Type B pancreatic cell (in vitro differentiated cells): Measurements from ENCODE around the gene CYFIP1. TPM values are rescaled to one million over a fixed set of nuclear protein-coding genes. Genes with fewer than 3 reads are reported as not detected.

ENCODE experiments used
- DNase-seq: peaks from one replicate; pipeline ENCODE4 v3.0.0; 2021; ENCODE audit warnings: mixed read lengths; ENCODE audit not compliant: unreplicated experiment; ENCODE audit errors: extremely low spot score
- H3K27ac Mint-ChIP-seq: 2 replicates; pipeline ENCODE4 v1.8.0; 2021; ENCODE audit warnings: mild to moderate bottlenecking, mixed read lengths
- H3K27me3 Mint-ChIP-seq: 2 replicates; pipeline ENCODE4 v1.8.0; 2021; ENCODE audit warnings: mixed read lengths
- H3K36me3 Mint-ChIP-seq: 2 replicates; pipeline ENCODE4 v1.8.0; 2021; ENCODE audit warnings: mixed read lengths
- H3K4me1 Mint-ChIP-seq: one replicate; pipeline ENCODE4 v1.8.0; 2021; ENCODE audit warnings: mixed read lengths; ENCODE audit not compliant: unreplicated experiment
- H3K4me3 Mint-ChIP-seq: 2 replicates; pipeline ENCODE4 v1.8.0; 2021; ENCODE audit warnings: mild to moderate bottlenecking, mixed read lengths
- H3K9me3 Mint-ChIP-seq: 2 replicates; pipeline ENCODE4 v1.8.0; 2021; ENCODE audit warnings: mixed read lengths
- total RNA-seq: library from RNA; stranded (reverse); gene quantifications from 2 replicates; pipeline ENCODE4 v1.2.1, GENCODE V29; 2021; ENCODE audit warnings: low replicate concordance
- TF ChIP-seq, protein P1 (sequence below): fragments of 200-600 bp; sonication (generic); conservative IDR thresholded peaks from 2 replicates; pipeline ENCODE4 v1.5.0; 2021; ENCODE audit warnings: antibody characterized with exemption, mild to moderate bottlenecking

The CYFIP1 gene
- total RNA-seq, 1 donor from 2014 or later, result 108 TPM

DNA sequence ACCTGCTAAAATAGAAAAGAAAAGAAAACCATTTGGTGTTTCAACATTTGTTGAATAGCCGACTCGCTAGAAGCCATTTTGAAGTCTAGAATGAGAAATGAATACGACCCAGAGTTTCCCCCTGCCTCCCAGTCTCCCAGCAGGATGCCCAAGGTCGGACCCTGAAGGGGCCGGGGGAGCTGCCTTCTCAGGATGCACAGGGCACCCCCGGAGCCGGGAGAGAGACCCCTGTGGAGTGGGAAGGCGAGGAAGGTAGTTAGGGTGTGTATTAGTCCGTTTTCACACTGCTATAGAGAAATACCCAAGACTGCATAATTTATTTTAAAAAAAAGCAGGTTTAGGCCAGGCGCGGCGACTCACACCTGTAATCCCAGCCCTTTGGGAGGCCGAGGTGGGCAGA, 97.0 kb downstream of the CYFIP1 start:
- Mint-ChIP-seq H3K9me3 (no peaks in the 10 kb centered on the region), H3K36me3 (peaks cover 18% of the 10 kb centered on the region), H3K4me1 (no peaks in the 10 kb centered on the region), H3K27ac (no peak overlapping the region), H3K27me3 (no peaks in the 10 kb centered on the region), H3K4me3 (no peak overlapping the region)
- no peak for DNase-seq
- TF ChIP-seq, protein P1, sequence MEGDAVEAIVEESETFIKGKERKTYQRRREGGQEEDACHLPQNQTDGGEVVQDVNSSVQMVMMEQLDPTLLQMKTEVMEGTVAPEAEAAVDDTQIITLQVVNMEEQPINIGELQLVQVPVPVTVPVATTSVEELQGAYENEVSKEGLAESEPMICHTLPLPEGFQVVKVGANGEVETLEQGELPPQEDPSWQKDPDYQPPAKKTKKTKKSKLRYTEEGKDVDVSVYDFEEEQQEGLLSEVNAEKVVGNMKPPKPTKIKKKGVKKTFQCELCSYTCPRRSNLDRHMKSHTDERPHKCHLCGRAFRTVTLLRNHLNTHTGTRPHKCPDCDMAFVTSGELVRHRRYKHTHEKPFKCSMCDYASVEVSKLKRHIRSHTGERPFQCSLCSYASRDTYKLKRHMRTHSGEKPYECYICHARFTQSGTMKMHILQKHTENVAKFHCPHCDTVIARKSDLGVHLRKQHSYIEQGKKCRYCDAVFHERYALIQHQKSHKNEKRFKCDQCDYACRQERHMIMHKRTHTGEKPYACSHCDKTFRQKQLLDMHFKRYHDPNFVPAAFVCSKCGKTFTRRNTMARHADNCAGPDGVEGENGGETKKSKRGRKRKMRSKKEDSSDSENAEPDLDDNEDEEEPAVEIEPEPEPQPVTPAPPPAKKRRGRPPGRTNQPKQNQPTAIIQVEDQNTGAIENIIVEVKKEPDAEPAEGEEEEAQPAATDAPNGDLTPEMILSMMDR, result no peak

DNA sequence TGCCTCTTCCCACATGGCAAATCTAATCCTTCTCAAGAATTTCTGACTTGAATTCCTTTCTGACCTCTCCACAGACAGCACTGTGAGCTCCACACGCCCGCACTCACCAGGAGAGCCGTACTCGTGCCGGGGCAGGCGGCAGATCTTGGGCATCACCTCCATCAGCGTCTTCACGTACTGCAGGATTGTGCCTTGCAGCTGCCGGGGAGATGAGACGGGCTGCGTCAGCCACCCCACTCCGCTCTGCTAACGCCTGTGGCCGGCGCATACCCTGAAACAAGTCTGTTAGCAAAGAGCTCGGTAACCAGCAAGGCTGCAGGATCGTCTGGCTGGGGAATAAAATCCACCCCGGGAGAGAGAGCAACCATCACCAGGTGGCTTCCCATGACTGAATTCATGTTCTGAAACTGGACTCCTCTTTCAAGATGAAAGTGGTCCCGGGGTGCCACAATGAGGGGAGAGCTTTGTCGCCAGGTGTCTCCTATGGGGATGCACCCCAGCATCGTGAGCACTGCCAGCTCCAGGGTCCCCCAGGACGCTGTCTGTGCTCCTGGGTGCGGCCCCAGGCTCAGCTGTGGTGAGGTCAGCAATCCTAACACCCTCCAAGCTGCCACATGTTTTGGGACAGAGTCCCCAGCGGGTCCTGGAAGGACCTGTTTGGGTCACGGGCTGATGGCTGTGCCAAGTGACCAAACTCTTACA, 98.3 kb downstream of the CYFIP1 start:
- peaks cover 16% of the 10 kb centered on the region for H3K36me3 Mint-ChIP-seq
- TF ChIP-seq, protein P1, result no peak
- no peaks in the 10 kb centered on the region for H3K4me1 Mint-ChIP-seq
- no peak overlapping the region for H3K4me3 Mint-ChIP-seq
- no peak overlapping the region for H3K27ac Mint-ChIP-seq
- H3K9me3 Mint-ChIP-seq, result no peaks in the 10 kb centered on the region
- no peaks in the 10 kb centered on the region for H3K27me3 Mint-ChIP-seq
- no peak for DNase-seq

DNA sequence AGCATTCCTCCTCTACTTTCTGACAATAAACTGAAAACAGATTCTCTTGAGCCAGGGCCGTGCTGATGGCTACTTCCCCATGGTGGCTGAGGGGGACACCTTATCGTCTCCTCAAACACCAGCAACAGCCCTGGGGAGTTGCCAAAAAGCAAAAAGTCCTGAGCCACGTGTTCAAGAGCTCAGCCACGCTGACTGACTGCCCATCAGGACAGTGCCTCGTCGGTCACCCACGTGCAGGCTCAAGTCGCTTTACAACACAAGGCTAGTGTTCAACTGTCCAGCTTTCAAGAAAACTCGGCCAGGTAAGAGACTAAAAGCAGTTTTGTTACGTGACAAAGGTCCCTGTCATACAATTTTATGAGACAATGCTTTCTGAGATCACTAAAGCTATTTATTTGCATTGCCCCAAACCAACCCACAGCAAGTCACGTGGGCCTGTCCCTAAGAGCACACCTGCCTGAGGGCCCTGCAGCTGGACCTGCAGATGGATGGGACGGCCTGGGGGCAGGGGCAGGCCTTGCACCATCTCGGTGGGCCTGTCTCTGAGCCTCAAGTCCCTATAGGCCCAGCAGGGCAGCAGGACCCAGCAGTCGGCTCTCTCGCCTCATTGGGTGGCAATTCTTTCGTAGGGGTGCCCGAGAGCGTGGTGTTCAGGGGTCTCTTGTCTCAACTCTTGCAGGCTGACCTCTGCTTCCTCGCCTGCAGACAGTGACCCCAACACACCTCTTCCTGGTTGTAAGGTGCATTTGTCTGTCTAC, 99.0 kb downstream of the CYFIP1 start:
- no peak overlapping the region for H3K4me3 Mint-ChIP-seq
- no peak overlapping the region for H3K27ac Mint-ChIP-seq
- H3K9me3 Mint-ChIP-seq, result no peaks in the 10 kb centered on the region
- DNase-seq, result no peak
- peaks cover 18% of the 10 kb centered on the region for H3K36me3 Mint-ChIP-seq
- no peaks in the 10 kb centered on the region for H3K27me3 Mint-ChIP-seq
- no peaks in the 10 kb centered on the region for H3K4me1 Mint-ChIP-seq
- TF ChIP-seq, protein P1, result no peak

DNA sequence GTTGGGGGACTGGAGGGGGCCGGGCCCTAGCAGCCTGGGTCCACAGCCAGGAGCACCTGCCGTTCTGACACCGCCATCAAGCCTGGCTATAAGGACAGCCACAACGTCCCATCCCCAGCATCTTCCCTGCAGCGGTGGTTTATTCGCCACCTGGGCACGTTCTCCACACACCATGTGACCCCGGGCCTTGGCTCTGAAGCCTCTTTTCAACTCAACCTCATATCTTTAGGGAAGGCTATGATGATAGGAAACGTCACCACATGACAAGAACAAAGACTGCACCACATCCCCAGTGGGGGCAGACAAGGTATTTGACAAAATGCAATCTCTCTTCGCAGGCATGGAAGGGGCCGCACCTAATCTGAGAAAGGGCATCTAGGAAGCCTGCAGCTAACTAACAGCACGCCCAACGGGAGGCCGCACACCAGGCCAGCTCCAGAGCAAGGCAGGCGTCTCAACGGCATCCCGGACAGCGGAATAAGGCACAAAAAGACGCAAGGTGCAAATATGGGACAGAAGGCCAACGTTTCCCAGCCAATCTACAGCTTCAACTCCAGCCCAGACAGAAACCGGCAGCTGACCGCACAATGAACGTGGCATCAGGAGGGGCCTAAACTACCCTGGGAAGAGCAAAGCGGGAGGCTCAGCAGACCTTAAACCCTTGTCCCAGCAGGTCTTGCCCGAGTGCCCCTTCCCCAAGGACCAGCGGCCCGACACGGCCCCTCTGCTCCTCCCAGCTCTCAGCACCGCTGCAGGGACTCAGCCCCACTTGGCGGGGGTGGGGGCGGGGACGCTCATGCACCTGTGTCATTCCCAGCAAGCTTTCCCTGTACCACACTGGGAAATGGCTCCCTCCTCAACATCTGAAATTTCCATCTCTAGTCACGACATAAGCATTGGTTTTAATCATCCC, 99.8 kb downstream of the CYFIP1 start:
- H3K27ac Mint-ChIP-seq, result no peak overlapping the region
- H3K9me3 Mint-ChIP-seq, result no peaks in the 10 kb centered on the region
- peaks cover 18% of the 10 kb centered on the region for H3K36me3 Mint-ChIP-seq
- no peaks in the 10 kb centered on the region for H3K4me1 Mint-ChIP-seq
- H3K27me3 Mint-ChIP-seq, result no peaks in the 10 kb centered on the region
- H3K4me3 Mint-ChIP-seq, result no peak overlapping the region
- TF ChIP-seq, protein P1, result no peak
- no peak for DNase-seq

DNA sequence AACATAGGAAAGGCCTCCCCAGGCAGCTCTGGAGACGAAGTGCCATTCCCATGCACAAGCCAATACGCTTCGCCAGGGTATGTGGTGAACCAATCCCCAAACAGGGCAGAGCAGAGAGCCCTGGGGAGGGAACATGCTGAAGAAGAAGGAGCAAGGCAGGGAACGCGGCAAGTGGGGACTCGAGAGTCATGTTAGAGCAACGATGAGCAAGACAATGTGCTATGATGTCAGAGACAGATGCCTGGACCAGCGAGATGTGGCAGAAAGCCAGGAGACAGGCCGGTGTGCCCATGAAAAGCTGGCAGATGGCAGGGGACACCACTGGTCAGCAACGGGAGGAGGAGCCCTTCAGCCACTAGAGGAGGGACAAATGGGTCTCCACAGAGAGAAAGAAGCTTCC, 102.1 kb downstream of the CYFIP1 start:
- Mint-ChIP-seq H3K27me3 (no peaks in the 10 kb centered on the region), H3K9me3 (no peaks in the 10 kb centered on the region), H3K27ac (no peak overlapping the region), H3K36me3 (peaks cover 26% of the 10 kb centered on the region), H3K4me3 (no peak overlapping the region), H3K4me1 (no peaks in the 10 kb centered on the region)
- TF ChIP-seq, protein P1, result no peak
- no peak for DNase-seq
